SHP77 (cell line): ENCODE results near the gene TAF6.

Source experiments
- DNase-seq, 2 experiments: peaks; one replicate each; lab custom pipeline; 2025; lab: John Stamatoyannopoulos, UW

Gene TAF6

DNA sequence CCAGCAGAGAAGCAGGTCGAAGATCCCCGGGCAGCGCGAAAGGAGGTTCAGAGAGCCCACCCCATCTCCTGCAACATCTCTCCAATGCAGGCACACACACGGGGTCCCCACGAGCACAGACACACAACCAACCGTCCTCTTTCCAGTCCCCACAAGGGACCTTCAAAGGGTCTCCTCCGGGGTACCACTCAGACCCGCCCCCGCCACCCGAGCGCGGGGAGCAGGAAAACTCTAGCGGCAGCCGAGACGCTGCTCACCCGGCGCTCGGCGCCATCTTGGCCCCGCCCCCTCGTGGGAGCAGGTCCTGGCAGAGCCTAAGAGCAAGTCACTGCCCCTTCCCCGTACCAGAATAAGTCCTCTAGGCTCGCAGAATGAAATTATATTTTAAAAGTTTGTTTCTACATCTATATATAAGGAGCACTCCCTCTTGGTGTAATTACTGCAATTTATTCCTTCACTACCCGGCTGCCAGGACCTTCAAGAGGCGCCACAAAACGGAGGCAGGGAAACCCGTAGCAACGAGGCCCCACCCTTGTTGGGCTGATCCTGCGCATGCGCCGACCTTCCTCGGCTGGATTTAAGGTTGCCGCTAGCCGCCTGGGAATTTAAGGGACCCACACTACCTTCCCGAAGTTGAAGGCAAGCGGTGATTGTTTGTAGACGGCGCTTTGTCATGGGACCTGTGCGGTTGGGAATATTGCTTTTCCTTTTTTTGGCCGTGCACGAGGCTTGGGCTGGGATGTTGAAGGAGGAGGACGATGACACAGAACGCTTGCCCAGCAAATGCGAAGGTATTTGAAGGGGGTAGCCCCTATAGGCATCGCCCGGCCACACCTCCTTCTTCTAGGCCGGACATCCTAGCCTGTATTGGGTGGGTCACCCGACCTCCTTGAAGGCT lies at the start of gene TAF6, which contains the start of gene CNPY4:
Gene TAF6 (minus strand): TSS at position 287 of the 898 bp plus-strand sequence. CDS start 5,149 bp downstream, outside the sequence.
Gene CNPY4 (plus strand): TSS at position 563 of the 898 bp plus-strand sequence. CDS start 111 bp downstream, at position 674.
- peak; percentile 87 to 89 for DNase-seq

DNA sequence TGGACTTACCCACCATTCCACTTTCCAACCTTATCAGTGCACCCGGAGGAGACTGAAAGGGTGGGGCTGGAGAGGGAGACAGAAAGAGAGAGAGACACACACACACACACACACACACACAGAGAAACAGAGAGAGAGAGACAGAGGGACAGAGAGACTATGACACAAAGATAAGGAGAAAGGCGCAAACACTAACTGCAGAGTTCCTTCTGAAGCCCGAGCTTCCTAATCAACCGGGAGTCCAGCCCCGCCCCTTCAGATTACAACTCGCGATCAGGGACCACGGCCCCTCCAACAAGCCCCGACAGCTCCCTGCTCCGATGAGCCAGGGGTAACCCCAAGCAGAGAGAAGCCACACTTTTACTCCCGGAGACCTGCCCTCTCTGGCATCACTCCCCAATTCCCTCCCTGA lies 48.8 kb upstream of the TAF6 start:
- no peak for DNase-seq

DNA sequence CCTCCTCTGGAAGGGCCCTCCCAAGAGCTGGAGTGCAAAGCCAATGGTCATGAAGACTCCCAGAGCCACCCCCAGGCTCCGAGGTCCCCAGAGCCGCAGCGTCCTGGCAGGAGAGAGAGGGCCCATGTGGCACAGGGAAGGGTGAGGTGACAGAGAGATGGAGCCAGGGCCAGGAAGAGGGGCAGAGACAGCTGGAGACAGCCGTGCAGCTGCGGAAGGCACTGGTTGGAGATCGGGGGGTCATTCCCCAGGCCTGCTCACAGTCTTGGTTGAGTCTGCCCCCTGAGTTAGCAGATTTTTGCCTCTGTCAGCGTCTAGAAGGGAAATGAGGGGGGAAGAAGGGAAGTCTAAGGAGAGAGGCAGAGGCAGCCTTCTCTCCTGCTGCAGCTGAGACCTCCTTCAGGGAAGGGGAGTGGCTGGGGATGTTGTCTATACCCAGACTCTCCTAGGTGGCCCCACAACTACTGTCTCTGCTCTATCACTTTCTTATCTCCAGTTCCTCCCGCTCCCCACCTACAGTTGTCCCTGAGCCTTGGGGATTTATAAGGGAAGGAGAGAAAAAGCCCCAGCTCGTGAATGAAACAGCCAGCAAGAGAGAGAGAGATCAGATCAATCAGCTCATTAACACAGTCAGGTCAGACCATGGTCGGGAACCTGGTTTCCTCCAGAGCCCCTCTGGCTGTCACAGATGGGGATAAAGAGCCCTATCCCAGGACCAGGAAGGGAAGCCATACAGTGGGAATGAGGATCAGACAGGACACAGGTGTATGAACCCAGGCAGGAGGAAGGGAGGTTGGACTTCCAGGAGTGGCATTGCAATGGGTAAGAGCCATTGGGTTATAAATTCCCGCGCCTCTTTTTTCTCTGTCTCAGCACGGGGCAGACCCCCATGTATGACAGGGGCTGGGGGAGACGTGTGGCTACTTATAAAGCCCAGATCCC lies 48.1 kb upstream of the TAF6 start:
- no peak for DNase-seq

DNA sequence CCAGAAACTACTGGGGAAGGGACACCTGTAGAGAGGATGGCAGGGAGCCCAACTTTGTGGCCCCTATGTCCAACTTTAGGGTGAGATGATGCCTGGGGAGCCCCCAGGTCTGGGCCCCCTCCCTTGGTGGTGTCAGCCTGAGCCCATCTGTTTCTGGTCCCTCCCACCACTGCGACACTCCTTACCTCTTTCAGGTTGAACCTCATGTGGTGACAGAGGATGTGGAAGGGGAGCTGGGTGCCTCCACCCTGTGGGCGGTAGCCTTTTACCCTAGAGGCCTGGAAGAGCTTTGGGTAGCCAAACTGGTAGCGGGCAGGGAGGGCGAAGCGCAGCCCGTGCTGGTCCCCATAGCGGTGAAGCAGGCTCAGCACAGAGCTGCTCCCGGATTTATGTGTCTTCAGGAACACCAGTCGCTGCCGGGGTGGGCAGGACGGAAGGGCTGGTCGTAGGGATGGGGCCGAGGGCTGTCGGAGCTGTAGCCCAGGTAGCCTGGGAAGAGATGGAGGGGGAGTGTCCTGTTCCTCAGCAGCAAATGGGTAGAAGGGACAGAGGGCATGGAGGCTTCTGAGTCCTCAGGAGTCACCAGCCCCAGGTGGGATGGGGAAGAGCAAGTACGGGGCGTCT lies 47.3 kb upstream of the TAF6 start:
- DNase-seq = no peak

DNA sequence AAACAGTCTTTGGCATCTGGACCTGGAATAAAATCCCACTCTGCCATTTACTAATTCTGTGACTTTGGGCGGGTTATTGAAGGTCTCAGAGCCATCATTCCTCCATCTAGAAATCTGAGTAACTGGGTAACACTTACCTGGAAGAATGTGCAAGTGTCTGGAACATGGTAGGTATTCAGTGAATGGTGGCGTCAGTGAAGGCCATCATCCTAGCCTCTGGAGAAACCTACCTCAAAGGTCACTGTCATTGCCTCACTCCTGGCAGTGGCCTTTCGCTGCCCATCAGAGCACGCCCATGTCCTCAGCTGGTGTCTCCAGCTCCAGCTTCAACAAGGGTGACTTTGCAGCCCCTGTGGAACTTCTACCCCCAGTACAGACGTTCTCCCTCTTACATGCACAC lies 44.7 kb upstream of the TAF6 start:
- no peak for DNase-seq

DNA sequence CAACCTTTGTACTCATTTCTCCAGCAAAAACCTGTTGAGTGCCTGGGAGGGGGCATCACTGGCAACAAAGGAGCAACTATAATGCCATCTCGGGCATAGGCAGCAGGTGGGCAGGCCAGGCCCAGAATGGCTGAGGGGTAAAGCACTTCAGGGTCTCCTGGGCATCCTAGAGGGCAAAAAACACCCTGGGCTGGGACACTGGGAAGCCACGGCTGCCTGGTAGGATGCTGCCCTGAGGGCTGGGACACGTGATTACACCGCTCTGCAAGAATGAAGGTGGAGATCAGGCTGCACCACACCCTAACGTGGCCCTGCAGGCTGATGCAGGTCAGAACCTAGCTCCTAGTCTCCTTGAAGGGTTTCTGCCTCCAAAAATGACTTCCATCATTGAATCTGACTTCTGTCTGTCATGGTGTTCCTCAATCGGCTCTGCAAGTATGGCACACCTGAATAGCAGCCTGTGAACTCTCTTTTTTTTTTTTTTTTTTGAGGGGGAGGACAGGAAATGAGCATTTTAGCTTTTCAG lies 43.9 kb upstream of the TAF6 start:
- no peak for DNase-seq

DNA sequence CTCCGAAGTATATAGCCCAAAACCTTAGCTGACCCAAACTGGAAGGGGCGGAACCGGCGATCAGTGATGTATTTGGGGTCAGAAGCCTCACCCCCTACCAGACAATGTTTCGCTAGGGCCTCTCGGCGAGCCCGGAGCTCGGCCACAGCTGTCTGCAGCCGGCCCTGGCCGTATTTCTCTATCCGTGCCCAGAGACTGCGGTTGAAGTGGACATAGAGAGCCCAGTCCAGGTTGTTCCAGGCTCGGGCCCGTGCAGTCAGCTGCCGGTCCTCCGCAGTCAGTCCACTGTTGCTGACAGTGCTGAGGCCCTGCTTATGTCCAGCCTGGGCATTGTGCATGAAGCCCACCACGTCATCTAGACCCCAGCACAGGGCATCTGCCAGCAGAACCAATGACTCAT lies 40.9 kb upstream of the TAF6 start:
- DNase-seq = no peak

DNA sequence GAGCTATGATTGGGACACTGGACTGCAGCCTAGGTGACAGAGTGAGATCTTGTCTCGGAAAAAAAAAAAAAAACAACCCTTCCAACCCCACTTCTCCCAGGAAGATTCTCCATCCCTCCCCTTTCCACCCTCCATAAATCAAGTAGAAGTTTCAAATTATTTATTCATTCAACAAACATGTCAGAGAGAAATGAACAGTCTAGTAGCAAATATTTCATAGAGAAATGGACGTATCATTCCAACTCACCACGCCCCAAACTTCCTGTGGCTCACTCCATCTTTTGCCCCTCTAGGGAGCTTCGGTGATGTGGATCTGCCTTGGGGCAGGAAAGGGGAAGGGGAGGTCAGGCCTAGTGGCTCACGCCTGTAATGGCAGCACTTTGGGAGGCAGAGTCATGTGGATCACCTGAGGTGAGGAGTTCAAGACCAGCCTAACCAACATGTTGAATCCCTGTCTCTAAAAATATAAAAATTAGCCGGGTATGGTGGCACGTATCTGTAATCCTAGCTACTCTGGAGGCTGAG lies 40.0 kb upstream of the TAF6 start:
- DNase-seq = no peak

DNA sequence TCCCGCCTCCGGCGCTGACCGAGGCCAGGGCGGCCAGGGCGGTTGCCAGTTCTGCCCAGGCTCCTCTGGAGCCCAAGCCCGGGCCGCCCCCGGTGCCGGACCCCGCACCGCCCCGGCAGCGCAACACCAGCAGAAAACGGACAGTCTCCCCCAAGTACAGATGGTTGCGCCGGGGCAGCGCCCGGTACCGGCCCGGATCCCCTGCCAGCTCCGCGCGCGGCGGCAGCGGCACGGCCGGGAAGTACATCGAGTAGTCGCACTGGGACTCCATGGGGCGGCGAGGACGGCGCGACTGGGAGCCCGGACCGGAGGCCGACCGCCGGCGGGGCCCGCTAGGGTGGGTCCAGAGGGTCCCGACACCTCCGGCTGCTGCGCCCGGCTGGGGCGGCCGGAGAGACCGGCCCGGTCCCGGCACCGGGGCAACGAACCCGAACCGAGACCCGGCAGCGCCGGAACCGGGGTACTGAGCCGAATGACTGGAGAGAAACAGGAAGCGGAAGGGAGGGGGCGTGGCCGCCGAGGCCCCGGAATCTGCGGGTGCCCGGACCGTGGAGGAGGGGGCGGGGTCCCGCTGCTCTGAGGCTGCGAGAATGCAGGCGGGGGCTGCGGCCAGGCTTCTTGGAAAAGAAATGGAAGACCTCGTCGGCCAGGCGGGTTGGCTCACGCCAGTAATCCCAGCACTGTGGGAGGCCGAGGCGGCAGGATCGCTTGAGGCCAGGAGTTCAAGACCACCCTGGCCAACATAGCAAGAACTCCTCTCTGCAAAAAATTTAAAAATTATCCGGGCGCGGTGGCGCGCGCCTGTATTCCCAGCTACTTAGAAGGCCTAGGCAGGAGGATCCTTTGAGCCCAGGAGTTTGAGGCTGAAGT lies 39.3 kb upstream of the TAF6 start, which contains the start of gene TRAPPC14:
Gene TRAPPC14 (minus strand): TSS at position 495 of the 870 bp plus-strand sequence. CDS start 224 bp downstream, at position 271.
- DNase-seq = peak; percentile 81 to 84

DNA sequence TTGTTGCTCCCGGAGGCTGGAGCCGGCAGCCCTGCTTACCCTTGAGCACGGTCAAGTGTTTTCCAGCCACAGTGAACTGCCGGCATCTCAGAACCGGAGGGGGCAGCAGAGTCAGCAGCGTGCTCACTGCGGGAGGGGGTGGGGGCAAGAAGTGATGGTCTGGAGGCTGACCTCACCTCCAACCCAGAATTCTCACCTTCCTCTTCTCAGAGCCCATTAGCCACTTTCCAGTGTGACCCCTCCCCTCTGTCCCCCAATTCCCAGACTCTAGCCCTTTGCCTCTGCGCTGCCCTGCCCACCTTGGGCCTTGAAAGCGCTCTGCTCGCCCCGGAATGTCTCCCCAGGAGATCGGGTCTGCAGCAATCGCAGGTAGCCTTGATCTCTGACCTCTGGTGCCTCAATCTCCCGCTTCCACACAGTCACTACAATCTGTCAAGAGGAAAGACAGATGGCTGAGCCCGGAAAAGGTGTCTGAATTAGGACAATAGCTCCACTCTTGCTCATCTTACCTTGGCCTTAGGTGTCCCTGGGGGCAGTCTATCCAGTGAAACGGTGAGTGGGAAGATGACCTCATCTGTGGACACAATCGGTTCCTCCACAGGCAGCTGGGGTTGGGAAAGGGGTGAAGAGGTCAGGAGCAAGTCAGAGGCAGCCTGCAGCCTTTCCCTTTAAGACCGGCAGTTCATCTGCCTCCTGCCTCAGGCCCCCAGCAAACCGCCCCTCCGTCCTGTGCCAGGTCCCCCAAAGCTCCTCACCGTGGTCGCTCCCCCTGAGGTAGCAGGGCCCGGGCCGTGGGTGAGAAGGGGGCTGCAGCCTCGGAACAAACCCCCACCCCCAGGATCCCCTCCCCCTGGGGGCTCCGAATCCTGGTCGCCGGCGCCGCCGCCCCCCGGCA lies 38.4 kb upstream of the TAF6 start:
- DNase-seq = peak in 1 of 2 experiments; percentile 25

DNA sequence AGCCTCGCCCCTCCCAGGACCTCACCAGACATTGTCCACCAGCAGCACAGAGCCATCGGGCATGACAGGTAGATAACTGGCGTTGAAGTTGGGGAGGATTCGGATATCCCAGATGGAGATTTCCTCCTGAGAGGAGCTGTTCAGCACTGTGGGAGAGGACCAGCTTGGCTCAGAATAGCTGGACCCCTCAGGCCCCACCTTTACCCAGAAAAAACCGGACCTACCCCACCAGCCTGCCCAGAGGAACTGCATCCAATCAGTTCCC lies 37.8 kb upstream of the TAF6 start:
- no peak for DNase-seq

DNA sequence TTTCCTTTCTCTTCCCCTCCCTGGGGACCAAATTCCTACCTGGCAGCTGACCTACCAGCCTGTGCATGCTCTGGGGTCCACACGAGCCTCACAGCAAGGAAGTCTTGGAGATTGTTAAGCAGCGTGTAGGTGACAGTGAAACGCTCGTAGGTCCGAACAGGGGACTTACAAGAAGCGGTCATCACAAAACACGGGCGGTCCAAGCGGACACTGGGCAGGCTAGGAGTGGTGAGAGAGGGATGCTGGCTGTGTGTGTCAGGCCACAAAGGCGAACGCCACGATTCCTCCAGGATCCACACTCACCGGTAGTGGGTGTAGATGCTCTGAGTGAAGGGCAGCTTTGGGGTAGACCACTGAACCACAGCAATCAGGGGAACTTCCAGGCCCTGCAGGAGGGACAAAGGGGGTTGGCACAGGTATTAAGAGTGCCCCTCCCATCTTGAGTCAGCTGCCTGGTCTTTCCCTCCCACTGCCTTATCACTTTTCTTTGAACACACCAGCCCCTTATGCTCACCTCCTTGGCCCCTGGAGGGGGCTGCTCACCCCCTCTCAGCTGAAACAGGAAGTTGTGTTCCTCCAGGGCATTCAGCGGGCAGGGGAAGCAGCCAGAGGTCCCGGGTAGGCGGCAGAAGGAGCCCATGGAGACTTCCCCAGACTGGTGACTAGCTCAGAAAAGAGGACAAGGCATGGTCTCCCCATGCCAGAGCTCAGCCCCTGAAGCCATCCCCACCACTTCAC lies 37.3 kb upstream of the TAF6 start:
- DNase-seq = no peak

DNA sequence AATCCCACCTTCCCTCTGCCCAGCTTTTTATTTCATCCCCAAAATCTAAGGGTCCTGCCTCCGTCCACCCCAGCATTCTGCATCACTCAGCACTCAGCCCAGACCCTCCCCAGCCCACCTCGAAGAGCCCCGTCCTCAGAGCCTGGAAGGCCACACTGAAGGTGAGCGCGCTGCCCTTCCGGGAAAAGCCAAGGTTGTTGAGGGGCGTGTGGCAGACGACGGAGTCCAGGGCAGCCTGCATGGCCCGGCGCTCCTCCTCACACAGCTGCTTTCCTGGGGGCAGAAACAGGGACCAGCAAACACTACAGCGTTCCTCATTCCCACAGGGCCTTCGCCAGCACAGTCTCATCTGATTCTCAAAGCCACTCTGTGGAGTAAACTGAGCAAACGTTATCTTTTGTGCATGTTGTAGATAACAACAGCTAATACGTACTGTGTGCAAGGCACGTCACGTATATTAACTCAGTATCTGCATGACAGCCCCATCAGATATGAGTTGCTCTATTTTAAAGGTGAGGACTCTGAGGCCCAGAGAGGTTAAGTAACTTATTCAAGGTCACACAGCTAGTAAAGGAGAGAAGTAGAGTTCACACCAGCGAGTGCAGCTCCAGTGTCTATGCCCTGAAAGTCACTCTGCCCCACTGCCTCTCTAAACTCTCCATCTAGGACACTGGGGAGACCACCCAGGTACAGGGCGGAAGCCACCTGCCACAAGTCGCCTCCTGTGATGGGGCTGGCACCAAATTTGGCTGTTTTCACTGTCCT lies 36.6 kb upstream of the TAF6 start:
- DNase-seq = no peak

DNA sequence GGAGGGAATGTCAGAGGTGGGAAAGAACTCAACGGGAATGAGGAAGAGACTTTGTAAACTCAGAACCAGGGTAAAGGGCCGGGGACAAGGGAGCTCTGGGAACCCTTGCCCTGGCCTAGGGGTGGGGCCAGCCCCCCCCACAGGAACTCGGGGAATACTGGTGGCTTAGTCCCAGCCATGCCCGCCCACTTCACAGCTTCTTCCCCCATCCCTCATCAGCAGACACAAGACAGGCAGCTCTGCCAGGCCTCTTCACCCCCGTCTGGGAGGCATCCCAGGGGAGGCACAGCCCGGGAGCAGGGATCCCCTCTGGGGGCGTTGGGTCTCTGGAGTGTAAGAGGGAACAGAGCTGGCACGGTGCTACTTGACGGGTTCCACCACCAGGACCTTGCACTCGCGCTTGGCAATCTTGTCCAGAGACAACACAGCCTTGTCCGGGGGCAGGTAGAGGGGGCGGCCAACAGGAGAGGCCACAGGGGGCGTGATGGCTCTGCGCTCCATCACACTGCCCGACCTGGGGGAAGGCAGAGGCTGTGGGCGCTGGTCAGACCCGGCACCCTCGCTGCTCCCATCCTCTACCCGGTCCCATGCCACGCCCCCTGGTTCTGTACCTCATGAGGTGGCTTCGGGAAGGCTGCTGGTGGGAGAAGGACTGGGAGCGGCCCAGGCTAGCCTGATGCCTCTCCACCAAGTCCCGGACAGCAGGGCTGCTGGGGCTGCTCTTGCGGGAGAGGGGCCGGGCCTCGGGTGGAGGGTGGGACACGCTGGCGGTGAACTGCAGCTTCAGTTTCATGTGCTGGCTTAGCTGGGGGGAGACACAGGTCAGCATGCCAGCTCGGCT lies 35.7 kb upstream of the TAF6 start:
- no peak for DNase-seq

DNA sequence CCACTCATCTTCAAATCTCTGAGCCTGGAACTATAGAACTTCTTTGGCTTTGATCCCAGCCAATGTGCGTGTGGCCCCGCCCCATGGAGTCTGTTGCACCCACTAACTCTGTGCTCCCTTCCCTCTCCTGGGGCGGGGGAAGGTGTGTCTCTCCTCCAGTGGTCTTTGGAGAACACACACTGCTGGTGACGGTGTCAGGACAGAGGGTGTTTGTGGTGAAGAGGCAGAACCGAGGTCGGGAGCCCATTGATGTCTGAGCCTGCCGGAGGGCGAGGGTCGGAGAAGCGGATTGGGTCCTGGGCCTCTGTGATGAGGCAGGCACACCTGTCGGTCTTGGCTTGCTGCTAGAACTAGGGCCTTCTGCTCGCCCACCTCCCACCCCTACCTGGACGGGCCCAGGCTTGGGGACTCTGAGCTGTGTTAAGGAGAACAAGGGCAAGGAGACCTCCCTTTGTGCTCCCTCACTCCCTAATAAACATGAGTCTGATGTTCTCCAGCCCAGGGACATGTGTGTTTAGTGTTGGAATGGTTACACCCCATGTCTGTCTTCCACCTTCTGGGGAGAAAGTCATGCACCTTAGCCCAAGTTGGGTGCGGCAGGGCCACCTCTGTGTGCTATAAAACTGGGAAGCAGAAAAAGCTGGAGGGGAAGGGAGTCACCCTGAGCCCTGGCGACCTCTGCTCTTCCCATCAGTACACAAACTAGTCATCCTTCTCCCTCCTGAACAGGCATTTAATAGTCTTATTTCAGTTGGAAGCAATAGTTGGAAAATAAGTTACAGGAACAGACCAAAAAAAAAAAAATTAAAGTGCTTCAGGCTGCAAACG lies 34.8 kb upstream of the TAF6 start:
- no peak for DNase-seq

DNA sequence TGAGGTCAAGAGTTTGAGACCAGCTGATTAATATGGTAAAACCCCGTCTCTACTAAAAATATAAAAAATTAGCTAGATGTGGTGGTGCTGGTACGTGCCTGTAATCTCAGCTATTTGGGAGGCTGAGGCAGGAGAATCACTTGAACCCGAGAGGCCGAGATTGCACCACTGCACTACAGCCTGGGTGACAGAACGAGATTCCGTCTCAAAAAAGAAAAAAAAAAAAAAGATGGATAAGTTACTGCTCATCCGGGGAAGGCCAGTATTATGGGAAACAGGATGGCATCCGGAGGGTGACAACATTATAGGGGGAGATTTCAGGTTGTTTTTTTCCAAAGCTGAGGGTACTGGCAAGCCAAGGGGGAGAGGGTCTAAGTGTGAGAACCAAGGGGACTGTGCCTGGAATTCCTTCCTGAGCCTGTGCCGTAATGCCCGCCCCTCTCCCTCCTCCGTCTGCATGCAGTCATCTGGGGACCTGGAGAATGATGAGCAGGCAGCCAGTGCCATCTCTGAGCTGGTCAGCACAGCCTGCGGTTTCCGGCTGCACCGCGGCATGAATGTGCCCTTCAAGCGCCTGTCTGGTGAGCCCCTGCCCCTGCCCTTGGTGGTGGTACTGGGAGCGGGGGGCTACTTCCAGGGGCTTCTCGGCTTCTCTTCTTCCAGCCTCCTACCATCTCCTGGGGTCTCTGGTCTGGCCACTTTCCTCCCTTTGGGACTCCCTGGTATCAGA lies 33.9 kb upstream of the TAF6 start:
- DNase-seq = no peak
